T-helper 1 cell (primary cell): ENCODE measurements around the gene SEPTIN7.

Source experiments
- DNase-seq, 5 donors: peaks; one replicate each; pipeline ENCODE4 v3.0.0-alpha.2; 2012 to 2020

The SEPTIN7 gene

DNA sequence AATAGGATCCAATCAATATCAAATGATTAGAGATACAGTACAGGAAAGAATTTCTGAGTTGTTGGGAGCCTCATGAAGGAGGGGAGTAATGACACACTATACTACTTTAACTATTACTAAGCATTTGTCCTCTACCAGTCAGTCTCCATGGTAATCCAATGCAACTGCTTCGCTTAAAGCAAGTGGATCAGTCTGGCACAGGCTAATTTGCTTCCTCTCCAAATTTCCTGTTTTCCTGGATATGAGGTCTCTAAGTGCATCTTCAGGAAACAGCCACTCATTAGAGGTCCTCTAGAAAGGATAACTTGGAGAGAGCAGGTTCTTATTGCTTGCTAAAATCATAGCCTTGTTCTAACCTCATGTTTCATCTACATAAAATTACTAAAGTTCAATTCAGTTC lies 8.4 kb upstream of the SEPTIN7 start:
- DNase-seq = no peak

GRCh38 chr7:35792873-35793489 lies 7.9 kb upstream of the SEPTIN7 start:
- DNase-seq = no peak

GRCh38 chr7:35797311-35797710 lies 3.5 kb upstream of the SEPTIN7 start:
- DNase-seq = no peak

GRCh38 chr7:35799846-35800717 lies 775 bp upstream of the SEPTIN7 start:
- DNase-seq = peak; percentile 67 to 91 (median 76)

DNA sequence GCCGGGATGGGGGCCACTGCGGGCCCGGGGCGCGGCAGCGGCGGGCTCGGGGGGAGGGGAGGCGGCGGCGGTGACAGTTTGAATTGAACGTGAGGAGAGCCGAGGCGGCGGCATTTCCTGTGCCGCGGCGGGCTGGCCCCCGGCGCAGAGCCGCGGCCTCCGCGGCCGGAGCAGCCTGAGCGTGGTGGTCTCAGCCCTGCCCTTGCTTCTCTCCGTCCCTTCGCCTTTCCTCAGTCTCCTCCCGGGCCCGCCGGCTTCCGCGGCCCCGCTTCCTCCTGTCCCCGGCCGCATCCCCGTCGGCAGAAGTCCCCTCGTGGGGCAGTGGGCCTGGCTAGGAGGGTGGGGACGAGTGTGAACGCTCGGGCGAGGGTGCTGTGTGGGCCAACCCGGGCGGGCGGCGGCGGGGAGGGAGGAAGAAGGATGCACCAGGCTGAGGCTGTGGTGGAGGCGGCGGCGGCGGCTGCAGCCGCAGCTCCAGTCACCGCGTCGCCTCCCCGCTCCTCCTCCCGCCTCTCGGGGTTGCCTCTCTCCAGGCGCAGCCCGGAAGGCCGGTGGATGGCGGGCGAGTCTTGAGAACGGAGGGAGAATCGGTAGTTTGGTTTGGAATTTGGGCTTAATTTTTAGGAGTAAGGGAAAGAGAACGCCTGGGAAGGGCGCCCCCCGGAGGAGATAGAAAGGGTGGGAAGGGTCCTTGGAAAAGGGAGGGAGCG lies 690 bp downstream of the SEPTIN7 start:
- peak; percentile 70 to 81 (median 77) for DNase-seq

DNA sequence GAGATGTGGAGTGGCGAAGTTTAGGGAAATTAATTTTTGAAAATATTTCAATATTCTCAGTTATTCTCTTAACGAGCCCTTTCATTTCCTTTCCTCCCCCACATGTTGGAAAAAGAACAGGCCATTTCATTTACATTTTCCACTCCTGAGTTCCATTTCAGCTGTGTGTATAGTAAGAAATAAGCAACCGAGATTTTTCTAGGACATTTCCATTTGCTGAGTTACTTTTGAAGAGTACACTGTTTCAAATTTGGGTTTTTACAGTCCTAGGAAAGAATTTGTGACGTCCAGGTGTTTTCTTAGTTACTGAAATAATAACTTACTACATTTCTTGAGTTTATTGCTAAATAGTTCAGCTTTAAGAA lies 1.2 kb downstream of the SEPTIN7 start:
- DNase-seq = no peak

GRCh38 chr7:35802649-35803048 lies 1.8 kb downstream of the SEPTIN7 start:
- DNase-seq = peak in 1 of 5 donors; percentile 10

- DNase-seq = no peak
These were observed 3.5 kb downstream of the SEPTIN7 start for GRCh38 chr7:35804231-35804970.

GRCh38 chr7:35805876-35806275 lies 5.0 kb downstream of the SEPTIN7 start:
- DNase-seq = no peak

GRCh38 chr7:35816514-35816913 lies 15.7 kb downstream of the SEPTIN7 start:
- no peak for DNase-seq

GRCh38 chr7:35817181-35817580 lies 16.3 kb downstream of the SEPTIN7 start:
- DNase-seq = no peak

DNA sequence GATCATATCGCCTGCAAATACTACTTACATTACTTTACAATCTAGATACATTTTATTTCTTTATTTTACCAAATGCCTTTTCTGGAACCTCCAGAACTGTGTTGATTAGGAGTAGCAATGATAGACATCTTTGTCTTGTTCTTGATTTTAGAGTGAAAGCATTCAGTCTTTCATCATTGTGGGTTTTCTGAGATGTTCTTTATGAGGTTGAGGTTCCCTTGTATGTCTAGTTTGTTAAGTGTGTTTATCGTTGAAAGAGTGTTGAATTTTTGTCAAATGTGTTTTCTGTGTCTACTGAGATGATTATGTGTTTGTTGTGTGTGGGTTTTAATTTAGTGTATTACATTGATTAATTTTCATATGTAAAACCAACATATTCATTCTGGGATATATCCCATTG lies 17.1 kb downstream of the SEPTIN7 start:
- DNase-seq = peak in 1 of 5 donors; percentile 21

GRCh38 chr7:35818513-35818912 lies 17.7 kb downstream of the SEPTIN7 start:
- DNase-seq = no peak

DNA sequence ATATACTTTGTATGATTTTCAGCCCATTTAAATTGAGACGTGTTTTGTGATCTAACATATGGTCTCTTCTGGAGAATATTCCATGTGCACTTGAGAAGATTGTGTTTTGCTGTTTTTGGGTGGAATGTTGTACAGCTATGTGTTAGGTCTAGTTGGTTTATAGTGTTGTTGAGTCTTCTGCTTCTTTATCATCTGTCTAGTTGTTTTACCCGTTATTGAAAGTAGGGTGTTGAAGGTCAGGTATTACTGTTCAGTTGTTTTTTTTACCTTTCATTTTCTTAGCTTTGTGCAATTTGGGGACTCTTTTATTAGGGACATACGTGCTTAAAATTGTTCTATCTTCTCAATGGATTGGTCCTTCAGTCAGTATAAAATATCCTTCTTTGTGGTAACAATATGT lies 18.5 kb downstream of the SEPTIN7 start:
- no peak for DNase-seq

- DNase-seq = peak in 1 of 5 donors; percentile 15
These were observed 19.3 kb downstream of the SEPTIN7 start for GRCh38 chr7:35819954-35820703.

- DNase-seq = no peak
These were observed 20.0 kb downstream of the SEPTIN7 start for GRCh38 chr7:35820858-35821257.

- DNase-seq = no peak
These were observed 22.6 kb downstream of the SEPTIN7 start for GRCh38 chr7:35823440-35823839.

DNA sequence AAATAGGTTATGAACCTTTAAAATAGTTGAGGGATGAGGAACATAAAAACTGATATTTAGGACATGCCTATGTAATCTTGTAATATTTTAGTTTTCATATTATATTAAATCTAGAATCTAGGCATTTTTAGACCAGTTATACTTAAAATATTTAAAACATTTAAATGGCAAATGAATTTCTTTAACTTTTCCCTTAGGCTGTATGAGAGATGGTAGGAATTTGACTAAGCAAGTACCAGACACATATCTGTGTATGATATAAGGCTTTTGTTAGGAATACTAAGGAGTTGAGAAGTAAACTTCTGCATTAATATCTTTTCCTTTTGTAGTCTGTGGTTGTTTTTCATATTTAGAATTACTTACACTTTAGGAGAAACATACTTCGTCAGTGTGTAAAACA lies 25.1 kb downstream of the SEPTIN7 start:
- DNase-seq = no peak

- no peak for DNase-seq
These were observed 25.9 kb downstream of the SEPTIN7 start for GRCh38 chr7:35826751-35827150.

DNA sequence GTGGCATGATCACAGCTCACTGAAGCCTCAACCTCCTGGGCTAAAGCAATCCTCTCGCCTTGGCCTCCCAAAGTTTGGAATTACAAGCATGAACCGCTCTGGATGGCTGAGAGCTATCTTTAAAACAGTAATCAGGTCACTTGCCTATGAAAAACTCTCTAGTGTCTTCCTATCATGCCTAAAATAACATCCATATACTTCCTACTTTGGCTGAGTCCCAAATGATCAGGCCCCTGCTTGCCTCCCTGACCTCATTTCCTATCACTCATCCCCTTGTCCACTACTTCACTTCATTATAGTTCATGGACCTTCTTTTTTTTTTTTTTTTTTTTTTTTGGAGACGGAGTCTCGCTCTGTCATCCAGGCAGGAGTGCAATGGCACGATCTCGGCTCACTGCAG lies 28.0 kb downstream of the SEPTIN7 start:
- no peak for DNase-seq

DNA sequence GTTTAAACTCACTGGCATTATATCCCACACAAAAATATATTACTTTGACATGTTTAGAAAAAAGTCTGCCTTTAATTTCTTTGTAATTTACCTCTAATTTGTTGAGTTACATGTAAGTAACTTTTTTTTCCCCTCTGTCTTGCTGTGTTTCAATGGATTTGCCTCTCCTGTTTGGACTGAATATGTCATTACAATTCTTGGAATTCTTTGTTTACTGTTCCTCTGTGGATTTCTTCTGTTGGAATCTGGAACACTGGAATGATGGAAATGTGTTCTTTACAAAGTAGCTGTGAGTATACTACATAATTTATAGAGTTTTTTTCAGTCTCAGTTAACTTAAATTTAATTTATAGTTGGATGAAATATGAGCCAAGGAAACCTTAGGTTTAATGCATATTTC lies 30.4 kb downstream of the SEPTIN7 start:
- DNase-seq = no peak
